HCT116 (cell line): ENCODE data around the gene DARS1. TPM values are rescaled to one million over a fixed set of nuclear protein-coding genes. Genes with fewer than 3 reads are reported as not detected.

Source experiments
- ATAC-seq: fragments of 200-7000 bp; cut with Tn5 transposase; 2 replicates; pipeline ENCODE4 v1.9.1; 2020; ENCODE audit warnings: mild to moderate bottlenecking, moderate library complexity
- BruUV-seq: library from RNA; stranded (reverse); fragments of 400-500 nt; replicated peaks from 2 replicates; lab custom pipeline; 2021; lab: Mats Ljungman, UMichigan
- CTCF ChIA-PET: fragments of 300-600 bp; sonication (Branson Sonifier 250); formaldehyde crosslinking; loops from one replicate; lab custom pipeline; 2021; ENCODE audit warnings: antibody characterized with exemption; lab: Charles Lee
- POLR2A ChIA-PET: fragments of 300-600, 350-600 bp; sonication (Branson Sonifier 250); formaldehyde crosslinking; loops from one replicate; lab custom pipeline; 2021; ENCODE audit warnings: antibody characterized with exemption; lab: Charles Lee
- RAD21 ChIA-PET, 2 experiments: fragments of 300-600 bp; sonication (Branson Sonifier 250); formaldehyde crosslinking; loops; one replicate each; lab custom pipeline; 2023; ENCODE audit warnings: low total read pairs in 2 of 2; ENCODE audit not compliant: uncharacterized antibody in 2 of 2, unreplicated experiment in 2 of 2, low non-redundant PET in 1 of 2; lab: Charles Lee
- DNase-seq: peaks from one replicate; pipeline ENCODE4 v3.0.0-alpha.2; 2010; ENCODE audit warnings: low read depth, low spot score
- H2AFZ ChIP-seq: fragments of 200-600 bp; shearing (Covaris generic), sonication (generic); 2 replicates; pipeline ENCODE4 v1.6.1; 2017; ENCODE audit warnings: low read depth, mixed run types, mixed read lengths, antibody characterized with exemption, low read length; ENCODE audit not compliant: poor library complexity, severe bottlenecking
- H3K27ac ChIP-seq: 2 replicates; pipeline ENCODE4 v1.5.1; 2012; ENCODE audit warnings: low read depth, low read length
- H3K27me3 ChIP-seq: fragments of 200-600 bp; sonication (generic); 2 replicates; pipeline ENCODE4 v1.6.1; 2016; ENCODE audit warnings: mixed run types, low read length, mixed read lengths; ENCODE audit not compliant: insufficient read depth
- H3K36me3 ChIP-seq, 2 experiments: fragments of 200-500 bp in 1 of 2; fragments of 200-600 bp in 1 of 2; sonication (Bioruptor generic) in 1 of 2; sonication (generic) in 1 of 2; 2 replicates each; pipeline versions ENCODE4 v1.5.1 to v1.6.1; 2014 to 2016; ENCODE audit warnings: low read length in 2 of 2, inconsistent platforms in 1 of 2, mixed read lengths in 1 of 2, mixed run types in 1 of 2; ENCODE audit not compliant: insufficient read depth in 2 of 2, control insufficient read depth in 1 of 2
- H3K4me1 ChIP-seq, 2 experiments: fragments of 200-600 bp in 1 of 2; sonication (generic) in 1 of 2; 2 replicates each; pipeline versions ENCODE4 v1.5.1 to v1.6.1; 2012 to 2017; ENCODE audit warnings: low read length in 2 of 2, inconsistent platforms in 1 of 2, mild to moderate bottlenecking in 1 of 2, mixed read lengths in 1 of 2, mixed run types in 1 of 2, moderate library complexity in 1 of 2; ENCODE audit not compliant: insufficient read depth in 2 of 2, control insufficient read depth in 1 of 2
- H3K4me2 ChIP-seq: fragments of 200-600 bp; sonication (generic); 2 replicates; pipeline ENCODE4 v1.6.1; 2017; ENCODE audit warnings: mixed run types, low read length, mixed read lengths
- H3K4me3 ChIP-seq, 2 experiments: fragments of 200-600 bp in 1 of 2; sonication (generic) in 1 of 2; replicated peaks in 1 of 2; 2 replicates each; pipeline ENCODE4 v1.5.1; 2011 to 2016; ENCODE audit warnings: low read length in 2 of 2, control low read depth in 1 of 2, low read depth in 1 of 2, mild to moderate bottlenecking in 1 of 2, mixed read lengths in 1 of 2, mixed run types in 1 of 2
- H3K79me2 ChIP-seq: fragments of 200-600 bp; sonication (generic); 2 replicates; pipeline ENCODE4 v1.6.1; 2017; ENCODE audit warnings: mild to moderate bottlenecking, mixed run types, low read length, moderate library complexity, mixed read lengths; ENCODE audit not compliant: insufficient read depth
- H3K9ac ChIP-seq: fragments of 200-600 bp; sonication (generic); 2 replicates; pipeline ENCODE4 v1.6.1; 2016; ENCODE audit warnings: low read length, mixed read lengths
- H3K9me2 ChIP-seq: fragments of 200-600 bp; sonication (generic), shearing (Covaris generic); 2 replicates; pipeline ENCODE4 v1.6.1; 2017; ENCODE audit warnings: mixed run types, mild to moderate bottlenecking, moderate library complexity; ENCODE audit not compliant: insufficient read depth
- H3K9me3 ChIP-seq, 2 experiments: fragments of 200-500 bp in 1 of 2; fragments of 200-600 bp in 1 of 2; sonication (Bioruptor generic) in 1 of 2; sonication (generic) in 1 of 2; 2 replicates each; pipeline ENCODE4 v1.6.1; 2014 to 2017; ENCODE audit warnings: low read length in 2 of 2, mixed read lengths in 2 of 2, inconsistent platforms in 1 of 2, low read depth in 1 of 2, mild to moderate bottlenecking in 1 of 2, mixed run types in 1 of 2, moderate library complexity in 1 of 2; ENCODE audit not compliant: control insufficient read depth in 1 of 2, insufficient read depth in 1 of 2
- H4K20me1 ChIP-seq: fragments of 200-600 bp; sonication (generic), shearing (Covaris generic); 2 replicates; pipeline ENCODE4 v1.6.1; 2017; ENCODE audit warnings: mixed run types, mild to moderate bottlenecking, moderate library complexity; ENCODE audit not compliant: insufficient read depth
- ATF3 ChIP-seq: IDR thresholded peaks from 2 replicates; pipeline ENCODE4 v1.6.1; 2012
- CBX3 ChIP-seq: IDR thresholded peaks from 2 replicates; pipeline ENCODE4 v1.6.1; 2012; ENCODE audit warnings: low read depth
- EGR1 ChIP-seq: IDR thresholded peaks from 2 replicates; pipeline ENCODE4 v1.6.1; 2012; ENCODE audit warnings: low read depth
- ELF1 ChIP-seq: IDR thresholded peaks from 2 replicates; pipeline ENCODE4 v1.6.1; 2012; ENCODE audit warnings: low read depth, borderline replicate concordance
- EZH2phosphoT487 ChIP-seq: fragments of 200-600 bp; IDR thresholded peaks from 2 replicates; pipeline ENCODE4 v1.6.1; 2018; ENCODE audit warnings: antibody characterized with exemption, borderline replicate concordance
- FOSL1 ChIP-seq: IDR thresholded peaks from 2 replicates; pipeline ENCODE4 v1.6.1; 2012; ENCODE audit warnings: low read depth
- JUND ChIP-seq: IDR thresholded peaks from 2 replicates; pipeline ENCODE4 v1.6.1; 2012
- POLR2AphosphoS5 ChIP-seq: IDR thresholded peaks from 2 replicates; pipeline ENCODE4 v1.6.1; 2011; ENCODE audit warnings: mild to moderate bottlenecking, low read depth, low read length, moderate library complexity
- SP1 ChIP-seq: IDR thresholded peaks from 2 replicates; pipeline ENCODE4 v1.6.1; 2012; ENCODE audit warnings: low read depth
- SRF ChIP-seq: IDR thresholded peaks from 2 replicates; pipeline ENCODE4 v1.6.1; 2012; ENCODE audit warnings: low read depth
- YY1 ChIP-seq: IDR thresholded peaks from 2 replicates; pipeline ENCODE4 v1.6.1; 2011; ENCODE audit warnings: low read length, low read depth, moderate library complexity, mild to moderate bottlenecking; ENCODE audit not compliant: insufficient replicate concordance; ENCODE audit errors: extremely low read depth
- intact Hi-C: fragments of 100-400 bp; cut with micrococcal nuclease; formaldehyde crosslinking; loops from 2 replicates; pipeline ENCODE4 v1.10.0; 2022
- total RNA-seq: library from RNA; stranded (reverse); gene quantifications from one replicate; pipeline ENCODE4 v1.2.1, GENCODE V29; 2021; ENCODE audit not compliant: unreplicated experiment
- TF ChIP-seq, protein P1 (sequence below), 3 experiments: fragments of 200-600 bp in 1 of 3; sonication (generic) in 1 of 3; IDR thresholded peaks in 2 of 3; conservative IDR thresholded peaks in 1 of 3; 2 replicates each; pipeline ENCODE4 v1.5.1; 2012 to 2017; ENCODE audit warnings: low read depth in 2 of 3, low read length in 2 of 3, antibody characterized with exemption in 1 of 3, borderline replicate concordance in 1 of 3, control low read depth in 1 of 3, mild to moderate bottlenecking in 1 of 3, mixed read lengths in 1 of 3, mixed run types in 1 of 3, moderate library complexity in 1 of 3; ENCODE audit not compliant: insufficient read depth in 1 of 3

DARS1 gene
- total RNA-seq, 1 experiment from 2014 or later = 94.8 TPM

DNA sequence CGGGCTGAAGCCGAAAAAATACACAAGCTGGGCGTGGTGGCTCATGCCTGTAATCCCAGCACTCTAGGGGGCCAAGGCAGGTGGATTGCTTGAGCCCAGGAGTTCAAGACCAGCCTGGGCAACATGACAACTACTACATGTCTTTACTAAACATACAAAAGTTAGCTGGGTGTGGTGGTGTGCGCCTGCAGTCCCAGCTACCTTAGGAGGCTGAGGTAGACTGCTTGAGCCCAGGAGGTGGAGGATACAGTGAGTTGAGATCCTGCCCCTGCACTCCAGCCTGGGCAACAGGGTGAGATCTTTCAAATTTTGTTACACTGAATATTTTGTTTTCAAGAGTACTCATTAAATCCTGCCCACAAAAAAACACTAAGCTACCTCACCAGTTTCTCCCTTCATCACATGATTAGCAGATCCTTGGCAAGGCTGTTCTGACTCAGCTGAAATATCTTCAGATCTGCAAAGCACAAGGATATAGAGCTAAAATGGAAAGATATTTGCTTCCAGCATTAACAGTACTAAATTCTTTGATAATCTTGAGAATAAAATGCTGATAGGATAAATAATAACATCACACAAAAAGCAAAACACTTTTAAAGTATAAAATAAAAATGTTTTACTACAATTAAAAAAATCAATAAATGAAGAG lies 81.0 kb downstream of the DARS1 start:
- intact Hi-C loops = no loop called here
- BruUV-seq = no TSS peak

GRCh38 chr2:135903650-135904049 lies 81.8 kb downstream of the DARS1 start:
- ChIA-PET POLR2A (interaction anchor here (0.7 kb wide), 1 partner anchor 28 kb away, joined by 3 read pairs; the partner anchor contains the start of gene MCM6), CTCF (interaction anchor here (1.3 kb wide), 1 partner anchor 10 kb away, joined by 4 read pairs; no protein-coding TSS in a partner anchor), RAD21 (no interaction called here)
- no TSS peak for BruUV-seq
- Histone ChIP-seq H3K27me3 (no peaks in the 10 kb centered on the region), H3K9me2 (no peaks in the 10 kb centered on the region), H3K4me1 (no peaks in the 10 kb centered on the region), H3K9me3 (no peaks in the 10 kb centered on the region), H3K36me3 (peaks cover 8 to 16% of the 10 kb centered on the region in 2 experiments; a peak in 2 of 4 replicates), H4K20me1 (no peaks in the 10 kb centered on the region), H3K4me3 (no peak overlapping the region), H2AFZ (no peak overlapping the region), H3K79me2 (no peaks in the 10 kb centered on the region), H3K4me2 (no peak overlapping the region), H3K9ac (no peak overlapping the region), H3K27ac (no peak overlapping the region)
- DNase-seq = no peak
- TF ChIP-seq JUND (no peak), FOSL1 (no peak), YY1 (no peak), EZH2phosphoT487 (no peak), SRF (no peak), CBX3 (no peak), ELF1 (no peak), EGR1 (no peak), POLR2AphosphoS5 (no peak)
- TF ChIP-seq, protein P1, sequence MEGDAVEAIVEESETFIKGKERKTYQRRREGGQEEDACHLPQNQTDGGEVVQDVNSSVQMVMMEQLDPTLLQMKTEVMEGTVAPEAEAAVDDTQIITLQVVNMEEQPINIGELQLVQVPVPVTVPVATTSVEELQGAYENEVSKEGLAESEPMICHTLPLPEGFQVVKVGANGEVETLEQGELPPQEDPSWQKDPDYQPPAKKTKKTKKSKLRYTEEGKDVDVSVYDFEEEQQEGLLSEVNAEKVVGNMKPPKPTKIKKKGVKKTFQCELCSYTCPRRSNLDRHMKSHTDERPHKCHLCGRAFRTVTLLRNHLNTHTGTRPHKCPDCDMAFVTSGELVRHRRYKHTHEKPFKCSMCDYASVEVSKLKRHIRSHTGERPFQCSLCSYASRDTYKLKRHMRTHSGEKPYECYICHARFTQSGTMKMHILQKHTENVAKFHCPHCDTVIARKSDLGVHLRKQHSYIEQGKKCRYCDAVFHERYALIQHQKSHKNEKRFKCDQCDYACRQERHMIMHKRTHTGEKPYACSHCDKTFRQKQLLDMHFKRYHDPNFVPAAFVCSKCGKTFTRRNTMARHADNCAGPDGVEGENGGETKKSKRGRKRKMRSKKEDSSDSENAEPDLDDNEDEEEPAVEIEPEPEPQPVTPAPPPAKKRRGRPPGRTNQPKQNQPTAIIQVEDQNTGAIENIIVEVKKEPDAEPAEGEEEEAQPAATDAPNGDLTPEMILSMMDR (IDR thresholded peaks at IDR 0.05 in 2 of 3, conservative IDR thresholded peaks at IDR 0.05 in 1 of 3; ENCODE audit: borderline replicate concordance in 1 of 3, insufficient read depth in 1 of 3, low read depth in 2 of 3, low read length in 2 of 3) = no peak
- ATAC-seq = no peak
- intact Hi-C loops = no loop called here

More for the DNA sequence above, 81.0 kb downstream of the DARS1 start:
- Histone ChIP-seq H3K9me2 (no peaks in the 10 kb centered on the region), H3K4me1 (no peaks in the 10 kb centered on the region), H3K4me3 (no peak overlapping the region), H3K9me3 (no peaks in the 10 kb centered on the region), H3K4me2 (no peak overlapping the region), H3K9ac (no peak overlapping the region)
- ATAC-seq (no peak), DNase-seq (no peak)
- RAD21 ChIA-PET = no interaction called here
- TF ChIP-seq ATF3 = no peak
- TF ChIP-seq CBX3 = no peak
- no peak for TF ChIP-seq SP1
- TF ChIP-seq, all 23 proteins: peak for 0
- H3K27ac ChIP-seq = no peak overlapping the region
- peaks cover 11 to 20% of the 10 kb centered on the region in 2 experiments; a peak in 3 of 4 replicates for H3K36me3 ChIP-seq
- POLR2A ChIA-PET = no interaction called here
- no peaks in the 10 kb centered on the region for H4K20me1 ChIP-seq
- no peaks in the 10 kb centered on the region for H3K79me2 ChIP-seq
- H3K27me3 ChIP-seq = no peaks in the 10 kb centered on the region
- CTCF ChIA-PET = interaction anchor here (1.3 kb wide), 1 partner anchor 9 kb away, joined by 4 read pairs; no protein-coding TSS in a partner anchor
- no peak overlapping the region for H2AFZ ChIP-seq
